ENCODE data around the gene GPATCH1. TPM values are rescaled to one million over a fixed set of nuclear protein-coding genes. Genes with fewer than 3 reads are reported as not detected.
A peak's percentile ranks its signal among the peaks of the same experiment; 100 is the strongest.

Gene GPATCH1
- total and polyA plus RNA-seq, 2 of the 8 experiments (the other 6 are each of a cell fraction or from before 2014, with no cell fraction given), result 4.3 to 8.2 TPM

GRCh38 chr19:33064458-33064791 lies 16.6 kb upstream of the GPATCH1 start:
- H2BK12ac ChIP-seq (ENCODE audit: low read depth, low read length), result no peak overlapping the region
- H3K79me1 ChIP-seq (ENCODE audit: low read depth, low read length), result peaks cover 10% of the 10 kb centered on the region; the same call in 1 of the 2 replicates
- H2BK20ac ChIP-seq (ENCODE audit: low read length), result no peak overlapping the region
- TF ChIP-seq, protein P1, sequence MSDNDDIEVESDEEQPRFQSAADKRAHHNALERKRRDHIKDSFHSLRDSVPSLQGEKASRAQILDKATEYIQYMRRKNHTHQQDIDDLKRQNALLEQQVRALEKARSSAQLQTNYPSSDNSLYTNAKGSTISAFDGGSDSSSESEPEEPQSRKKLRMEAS (IDR thresholded peaks at IDR 0.05), result peak; percentile 50; the same call in 1 of the 2 replicates
- TF ChIP-seq HDAC6 (IDR thresholded peaks at IDR 0.05; ENCODE audit: low read depth, low read length) (no peak), NANOG (IDR thresholded peaks at IDR 0.05; ENCODE audit: insufficient read depth, low read depth, low read length, poor library complexity, severe bottlenecking) (no peak), KDM1A (IDR thresholded peaks at IDR 0.05; ENCODE audit: borderline replicate concordance, low read length) (no peak), TCF12 (IDR thresholded peaks at IDR 0.05; ENCODE audit: low read depth, low read length) (0 out of 2 replicates have a peak, but pooled peaks have one; percentile 33), POU5F1 (IDR thresholded peaks at IDR 0.05; ENCODE audit: low read depth, low read length) (no peak)
- H3K27ac ChIP-seq (ENCODE audit: low read depth, low read length), result no peak overlapping the region
- H2AFZ ChIP-seq (ENCODE audit: low read length), result no peak overlapping the region
- ChIA-PET POLR2A (ENCODE audit: partially characterized antibody) (interaction anchor here (1.0 to 4.1 kb wide), 2 partner anchors 13 to 16 kb away, joined by 3 to 12 read pairs; partner anchors contain the start of gene GPATCH1), CTCF (ENCODE audit: partially characterized antibody) (no interaction called here)
- H3K23me2 ChIP-seq (ENCODE audit: low read depth, low read length), result peaks cover 3% of the 10 kb centered on the region; the same call in 1 of the 2 replicates
- H3K56ac ChIP-seq (replicated peaks; ENCODE audit: insufficient read length, low read depth, low read length), result no peak overlapping the region
- peak overlapping the region; percentile 54 to 100 (median 75) for H3K4me3 ChIP-seq (ENCODE audit: extremely low read depth in 1 of 4, insufficient read depth in 2 of 4, low read depth in 3 of 4, low read length in 4 of 4)
- peaks cover 8 to 44% of the 10 kb centered on the region in 2 experiments for H3K79me2 ChIP-seq (ENCODE audit: control insufficient read depth in 1 of 2, insufficient read depth in 2 of 2, low read length in 2 of 2)
- no CpG with 5 or more reads among the region's 35 CpGs for WGBS, 2 experiments (ENCODE audit: extremely low coverage in 1 of 2, insufficient coverage in 1 of 2, insufficient read length in 1 of 2, insufficient replicate concordance in 2 of 2, low coverage in 1 of 2, low lambda C conversion rate in 2 of 2, missing lambda C conversion rate in 1 of 2)
- no peak overlapping the region; the same call in 1 of the 2 replicates for H3K18ac ChIP-seq (ENCODE audit: extremely low read depth, low read length)
- no peak overlapping the region for H4K5ac ChIP-seq (ENCODE audit: insufficient read length, low read depth, low read length)
- no peak overlapping the region for H3K14ac ChIP-seq (ENCODE audit: insufficient read length)
- H2AK5ac ChIP-seq (ENCODE audit: low read depth, low read length), result no peak overlapping the region
- no peak overlapping the region for H4K91ac ChIP-seq (replicated peaks; ENCODE audit: insufficient read length, low read length)
- H2BK15ac ChIP-seq (ENCODE audit: low read length), result no peak overlapping the region
- DNase-seq (ENCODE audit: low read depth in 1 of 2, low spot score in 2 of 2) (peak in 1 of 2 experiments; percentile 79), FAIRE-seq (no peak)
- H4K8ac ChIP-seq (ENCODE audit: extremely low read depth, insufficient read depth, low read length), result no peak overlapping the region
- H2BK5ac ChIP-seq (ENCODE audit: low read depth, low read length), result no peak overlapping the region; the same call in 1 of the 2 replicates
- H3K9ac ChIP-seq (replicated peaks in 1 of 4; ENCODE audit: extremely low read depth in 1 of 4, low read depth in 3 of 4, low read length in 3 of 4), result peak overlapping the region in 2 of 4 experiments; percentile 42 to 62; a peak in 2 of 7 replicates
- peaks cover 0 to 4% (median 3%) of the 10 kb centered on the region in 4 experiments; a peak in 4 of 7 replicates for H3K27me3 ChIP-seq (replicated peaks in 1 of 4; ENCODE audit: control insufficient read depth in 3 of 4, extremely low read depth in 1 of 4, insufficient read depth in 3 of 4, low read length in 3 of 4)
- H3K9me3 ChIP-seq (ENCODE audit: insufficient read depth in 2 of 2, low read depth in 1 of 2, low read length in 1 of 2), result no peaks in the 10 kb centered on the region
- H3K23ac ChIP-seq (ENCODE audit: insufficient read length), result no peak overlapping the region
- H3K4me1 ChIP-seq (replicated peaks in 1 of 4; ENCODE audit: control insufficient read depth in 3 of 4, insufficient read depth in 4 of 4, low read length in 3 of 4), result peaks cover 0 to 4% (median 0%) of the 10 kb centered on the region in 4 experiments; a peak in 1 of 7 replicates
- no peak overlapping the region for H2BK120ac ChIP-seq (replicated peaks; ENCODE audit: low read depth, low read length)
- H3K4ac ChIP-seq (replicated peaks; ENCODE audit: insufficient read length, low read depth, low read length), result no peak overlapping the region
- H4K20me1 ChIP-seq (replicated peaks in 1 of 2; ENCODE audit: control insufficient read depth in 1 of 2, insufficient read depth in 2 of 2, low read length in 2 of 2), result peaks cover 3 to 9% of the 10 kb centered on the region in 2 experiments
- peak overlapping the region; percentile 61 to 72; a peak in 3 of 4 replicates for H3K4me2 ChIP-seq (ENCODE audit: insufficient read depth in 1 of 2, low read depth in 2 of 2, low read length in 2 of 2)
- no peaks in the 10 kb centered on the region for H3K36me3 ChIP-seq (ENCODE audit: control insufficient read depth in 2 of 4, insufficient read depth in 4 of 4, low read length in 3 of 4)
